HepG2 (cell line): ENCODE data around the gene ERO1A. TPM values are rescaled to one million over a fixed set of nuclear protein-coding genes. Genes with fewer than 3 reads are reported as not detected.

Source experiments
- ATAC-seq: fragments of 200-7000 bp; cut with Tn5 transposase; 3 replicates; pipeline ENCODE4 v1.9.1; 2020; ENCODE audit warnings: mild to moderate bottlenecking, moderate library complexity
- BruUV-seq: library from RNA; stranded (reverse); fragments of 400-500 nt; replicated peaks from 2 replicates; lab custom pipeline; 2021; lab: Mats Ljungman, UMichigan
- CTCF ChIA-PET: fragments of 300-600 bp; formaldehyde crosslinking; extraction: SDS; loops from one replicate; lab custom pipeline; 2021; ENCODE audit warnings: low total read pairs, inconsistent platforms, low intra/inter-chr PET ratio; lab: Yijun Ruan, JAX
- POLR2A ChIA-PET: fragments of 350-600 bp; sonication (Branson Sonifier 250); formaldehyde crosslinking; loops from one replicate; lab custom pipeline; 2020; ENCODE audit warnings: antibody characterized with exemption, inconsistent platforms; lab: Yijun Ruan, JAX
- DNase-seq: peaks from one replicate; pipeline ENCODE4 v3.0.0-alpha.2; 2015; ENCODE audit warnings: low spot score
- FAIRE-seq: peaks from 3 replicates; lab custom pipeline; 2011; peaks lifted over from hg19 to GRCh38; lab: Jason Lieb, UNC
- H2AFZ ChIP-seq: one replicate; pipeline ENCODE4 v1.6.1; 2011; ENCODE audit warnings: low read length, inconsistent platforms
- H3K27ac ChIP-seq: fragments of 300-600 bp; 3 replicates; pipeline ENCODE4 v1.8.0; 2011; ENCODE audit warnings: mixed run types, mild to moderate bottlenecking, mixed read lengths, low read length, inconsistent platforms; ENCODE audit not compliant: insufficient read depth; ENCODE audit errors: extremely low read length
- H3K27me3 ChIP-seq, 2 experiments: fragments of 200-600 bp in 1 of 2; 2 replicates in 1 of 2; 3 replicates in 1 of 2; pipeline versions ENCODE4 v1.6.0 to v1.8.0; 2011; ENCODE audit warnings: low read length in 2 of 2, mild to moderate bottlenecking in 2 of 2, moderate library complexity in 2 of 2, inconsistent platforms in 1 of 2; ENCODE audit not compliant: insufficient read depth in 2 of 2, control insufficient read depth in 1 of 2
- H3K36me3 ChIP-seq, 2 experiments: fragments of 200-600 bp in 1 of 2; replicated peaks in 1 of 2; 2 replicates in 1 of 2; 3 replicates in 1 of 2; pipeline versions ENCODE4 v1.5.1 to v1.8.0; 2011; ENCODE audit warnings: low read length in 2 of 2, inconsistent platforms in 1 of 2; ENCODE audit not compliant: insufficient read depth in 2 of 2, control insufficient read depth in 1 of 2
- H3K4me1 ChIP-seq: 2 replicates; pipeline ENCODE4 v1.5.1; 2012; ENCODE audit warnings: low read length, inconsistent platforms; ENCODE audit not compliant: insufficient read depth
- H3K4me2 ChIP-seq: 2 replicates; pipeline ENCODE4 v1.6.0; 2011; ENCODE audit warnings: low read depth, low read length, inconsistent platforms
- H3K4me3 ChIP-seq, 3 experiments: fragments of 200-600 bp in 1 of 3; sonication (generic), shearing (Covaris generic) in 1 of 3; replicated peaks in 1 of 3; 2 replicates each; pipeline ENCODE4 v1.5.1; 2011 to 2016; ENCODE audit warnings: low read length in 3 of 3, inconsistent platforms in 2 of 3, low read depth in 2 of 3, mild to moderate bottlenecking in 2 of 3, control low read depth in 1 of 3, mixed read lengths in 1 of 3; ENCODE audit not compliant: insufficient read depth in 1 of 3
- H3K79me2 ChIP-seq: one replicate; pipeline ENCODE4 v1.6.1; 2011; ENCODE audit warnings: low read length, inconsistent platforms; ENCODE audit not compliant: insufficient read depth
- H3K9ac ChIP-seq: 2 replicates; pipeline ENCODE4 v1.6.0; 2011; ENCODE audit warnings: mild to moderate bottlenecking, low read depth, low read length, inconsistent platforms; ENCODE audit not compliant: insufficient read depth
- H3K9me3 ChIP-seq: 2 replicates; pipeline ENCODE4 v1.5.1; 2012; ENCODE audit warnings: mild to moderate bottlenecking, low read length
- H4K20me1 ChIP-seq: 2 replicates; pipeline ENCODE4 v1.6.0; 2011; ENCODE audit warnings: inconsistent platforms, mild to moderate bottlenecking, low read length, moderate library complexity; ENCODE audit not compliant: insufficient read depth
- DDIT3 ChIP-seq: sonication (generic); formaldehyde crosslinking; IDR thresholded peaks from 2 replicates; pipeline ENCODE4 v1.4.0; 2020; ENCODE audit warnings: mild to moderate bottlenecking, missing genetic modification reagents
- DPF2 ChIP-seq: sonication (generic); formaldehyde crosslinking; IDR thresholded peaks from 2 replicates; pipeline ENCODE4 v1.4.0; 2020; ENCODE audit warnings: mild to moderate bottlenecking, low read depth, missing genetic modification reagents, borderline replicate concordance
- FOXJ3 ChIP-seq: sonication (generic); formaldehyde crosslinking; IDR thresholded peaks from 2 replicates; pipeline ENCODE4 v1.4.0; 2020; ENCODE audit warnings: missing genetic modification reagents, mild to moderate bottlenecking, borderline replicate concordance
- HDAC2 ChIP-seq: sonication (generic); formaldehyde crosslinking; IDR thresholded peaks from 2 replicates; pipeline ENCODE4 v1.4.0; 2020; ENCODE audit warnings: missing genetic modification reagents
- HIC2 ChIP-seq: sonication (generic); formaldehyde crosslinking; IDR thresholded peaks from 2 replicates; pipeline ENCODE4 v1.9.0; 2022; ENCODE audit warnings: low read depth, missing genetic modification reagents
- HNRNPLL ChIP-seq: fragments of 200-400 bp; formaldehyde crosslinking; IDR thresholded peaks from 2 replicates; pipeline ENCODE4 v1.6.1; 2017; ENCODE audit warnings: mild to moderate bottlenecking, low read depth, low read length; ENCODE audit not compliant: poor library complexity, severe bottlenecking
- MLXIP ChIP-seq: sonication (generic); formaldehyde crosslinking; IDR thresholded peaks from 2 replicates; pipeline ENCODE4 v1.9.0; 2021; ENCODE audit warnings: missing genetic modification reagents, borderline replicate concordance
- TCF12 ChIP-seq, 2 experiments: fragments of 450-650 bp in 1 of 2; sonication (generic) in 1 of 2; formaldehyde crosslinking in 1 of 2; IDR thresholded peaks; 2 replicates each; pipeline versions ENCODE4 v1.6.1 to v1.8.0; 2017 to 2022; ENCODE audit warnings: antibody characterized with exemption in 1 of 2, mild to moderate bottlenecking in 1 of 2, missing genetic modification reagents in 1 of 2, moderate library complexity in 1 of 2
- TEAD2 ChIP-seq: sonication (generic); formaldehyde crosslinking; IDR thresholded peaks from 2 replicates; pipeline ENCODE4 v1.9.0; 2021; ENCODE audit warnings: missing genetic modification reagents
- TFE3 ChIP-seq: IDR thresholded peaks from 2 replicates; pipeline ENCODE4 v1.6.1; 2016
- ZMAT3 ChIP-seq: sonication (generic); formaldehyde crosslinking; conservative IDR thresholded peaks from 2 replicates; pipeline ENCODE4 v1.7.0; 2021; ENCODE audit warnings: missing genetic modification reagents
- ZNF335 ChIP-seq: sonication (generic); formaldehyde crosslinking; IDR thresholded peaks from 2 replicates; pipeline ENCODE4 v1.4.0; 2020; ENCODE audit warnings: missing genetic modification reagents
- ZNF343 ChIP-seq: sonication (generic); formaldehyde crosslinking; IDR thresholded peaks from 2 replicates; pipeline ENCODE4 v1.4.0; 2020; ENCODE audit warnings: mild to moderate bottlenecking, missing genetic modification reagents
- ZNF496 ChIP-seq: sonication (generic); formaldehyde crosslinking; IDR thresholded peaks from 2 replicates; pipeline ENCODE4 v1.8.1; 2023; ENCODE audit warnings: mild to moderate bottlenecking, moderate library complexity, missing genetic modification reagents; ENCODE audit not compliant: insufficient replicate concordance
- ZNF788 ChIP-seq: sonication (generic); formaldehyde crosslinking; IDR thresholded peaks from 2 replicates; pipeline ENCODE4 v1.5.0; 2020; ENCODE audit warnings: mild to moderate bottlenecking, missing genetic modification reagents, borderline replicate concordance
- ZSCAN30 ChIP-seq: sonication (generic); formaldehyde crosslinking; IDR thresholded peaks from 2 replicates; pipeline ENCODE4 v1.5.0; 2020; ENCODE audit warnings: mild to moderate bottlenecking, missing genetic modification reagents
- WGBS: methylation state at CpG from one replicate; pipeline ENCODE4 v1.1.6; 2017; ENCODE audit warnings: low lambda C conversion rate; 5-methylcytosine and 5-hydroxymethylcytosine counted together
- in situ Hi-C: cut with HindIII; loops from 2 replicates; pipeline ENCODE4 v1.10.0; 2017; ENCODE audit warnings: low pct_unique_long_range_greater_than_20kb; ENCODE audit not compliant: extremely low pct_ligation_motif_present
- intact Hi-C: fragments of 100-400 bp; cut with micrococcal nuclease; formaldehyde crosslinking; loops from one replicate; pipeline ENCODE4 v1.10.0; 2022; ENCODE audit not compliant: unreplicated experiment
- polyA plus RNA-seq, 8 experiments: library from polyadenylated mRNA; depleted of rRNA in 3 of 8; stranded (reverse) in 7 of 8; unstranded in 1 of 8; fragments of >200 nt; fragmentation: Illumina TruSeq in 4 of 8; extraction: Trizol in 4 of 8; gene quantifications; 2 replicates each; pipeline versions ENCODE4 v1.2.1 to v1.2.3, GENCODE V29; 2011 to 2016; ENCODE audit warnings: low read depth in 4 of 8, missing spikeins in 1 of 8, mixed read lengths in 1 of 8; ENCODE audit not compliant: insufficient read depth in 1 of 8
- total RNA-seq, 5 experiments: library from RNA; depleted of rRNA; stranded (reverse); fragments of >200 nt; fragmentation: Illumina TruSeq; extraction: Trizol; gene quantifications; 2 replicates each; pipeline ENCODE4 v1.2.3, GENCODE V29; 2016; ENCODE audit warnings: low read depth in 1 of 5

The ERO1A gene
- total and polyA plus RNA-seq, 2 of the 13 experiments (the other 11 are each of a cell fraction or from before 2014, with no cell fraction given), result 60.3 to 137 TPM

GRCh38 chr14:52694761-52695480 lies 437 bp downstream of the ERO1A start:
- ATAC-seq (peak; percentile 68), DNase-seq (peak; percentile 25), FAIRE-seq (no peak)
- peak overlapping the region; percentile 60 for H3K4me2 ChIP-seq
- H3K4me3 ChIP-seq, result peak overlapping the region; percentile 75 to 90 (median 86)
- ChIA-PET POLR2A (interaction anchor here (0.9 to 2.9 kb wide), 8 partner anchors 8 to 142 kb away, joined by 3 to 8 read pairs (median 6); partner anchors contain the start of genes GNPNAT1, GPR137C, PSMC6 and STYX), CTCF (no interaction called here)
- H3K36me3 ChIP-seq, result no peaks in the 10 kb centered on the region
- peak overlapping the region; percentile 82 for H3K9ac ChIP-seq
- WGBS, result 0% methylated on average over 21 of the region's 46 CpGs
- no peaks in the 10 kb centered on the region for H3K9me3 ChIP-seq
- no peaks in the 10 kb centered on the region; a peak in 1 of 5 replicates for H3K27me3 ChIP-seq
- peaks cover 29% of the 10 kb centered on the region for H4K20me1 ChIP-seq
- in situ Hi-C loops, result no loop called here
- peak overlapping the region; percentile 80 for H3K27ac ChIP-seq
- peaks cover 77% of the 10 kb centered on the region for H3K4me1 ChIP-seq
- H2AFZ ChIP-seq, result no peak overlapping the region
- peaks cover 52% of the 10 kb centered on the region for H3K79me2 ChIP-seq
- intact Hi-C loops, result no loop called here
- no TSS peak for BruUV-seq
- TF ChIP-seq FOXJ3 (CRISPR knock-in tag), result no peak
- peak; percentile 51; the same call in 1 of the 2 replicates for TF ChIP-seq HDAC2 (CRISPR knock-in tag)
- TF ChIP-seq TEAD2 (CRISPR knock-in tag), result peak; percentile 49; the same call in 1 of the 2 replicates
- no peak for TF ChIP-seq DPF2 (CRISPR knock-in tag)
- TF ChIP-seq TCF12 (IDR thresholded peaks at IDR 0.05), result no peak
- no peak for TF ChIP-seq TCF12 (CRISPR knock-in tag; IDR thresholded peaks at IDR 0.05)
- TF ChIP-seq HIC2, result no peak
- TF ChIP-seq DDIT3 (CRISPR knock-in tag), result no peak
- peak; percentile 57; the same call in 1 of the 2 replicates for TF ChIP-seq ZNF788 (CRISPR knock-in tag)
- TF ChIP-seq TFE3, result peak; percentile 10; the same call in 1 of the 2 replicates
- no peak for TF ChIP-seq ZSCAN30 (CRISPR knock-in tag)
- 0 out of 2 replicates have a peak, but pooled peaks have one; percentile 70 for TF ChIP-seq ZNF343
- TF ChIP-seq ZNF496 (CRISPR knock-in tag), result no peak
- no peak; the same call in 1 of the 2 replicates for TF ChIP-seq ZMAT3 (CRISPR knock-in tag)
- TF ChIP-seq MLXIP (CRISPR knock-in tag), result no peak
- 0 out of 2 replicates have a peak, but pooled peaks have one; percentile 40 for TF ChIP-seq ZNF335 (CRISPR knock-in tag)
- TF ChIP-seq HNRNPLL, result peak; percentile 45
